B cell (primary cell): ENCODE measurements around the gene EDN3. TPM values are rescaled to one million over a fixed set of nuclear protein-coding genes. Genes with fewer than 3 reads are reported as not detected.

Experiments
- ATAC-seq: fragments of 200-7000 bp; cut with Tn5 transposase; one replicate; pipeline ENCODE4 v1.10.0; 2021; ENCODE audit warnings: low read depth, mild to moderate bottlenecking, moderate number of reproducible peaks, moderate library complexity
- CTCF ChIA-PET: fragments of 350-600 bp; sonication (Branson Sonifier 250); formaldehyde crosslinking; loops from one replicate; lab custom pipeline; 2021; ENCODE audit warnings: antibody characterized with exemption, inconsistent platforms; lab: Charles Lee
- POLR2A ChIA-PET: fragments of 350-600 bp; sonication (Branson Sonifier 250); formaldehyde crosslinking; loops from one replicate; lab custom pipeline; 2021; ENCODE audit warnings: antibody characterized with exemption; lab: Charles Lee
- DNase-seq: peaks from one replicate; pipeline ENCODE4 v3.0.0; 2013
- H2AFZ ChIP-seq: 2 replicates; pipeline ENCODE4 v1.6.1; 2012; ENCODE audit warnings: mild to moderate bottlenecking, low read depth, low read length; ENCODE audit not compliant: insufficient read depth, poor library complexity, severe bottlenecking
- H3K27ac ChIP-seq, 2 donors: 1 replicate in 1 of 2; 2 replicates in 1 of 2; pipeline ENCODE4 v1.5.1; 2012 to 2013; ENCODE audit warnings: low read length in 2 of 2, mild to moderate bottlenecking in 2 of 2, moderate library complexity in 1 of 2
- H3K27me3 ChIP-seq, 4 experiments: fragments of 200-600 bp in 1 of 4; sonication (generic) in 1 of 4; replicated peaks in 1 of 4; 1 replicate in 2 of 4; 2 replicates in 2 of 4; pipeline versions ENCODE4 v1.6.1 to v1.7.0; 2013 to 2016; ENCODE audit warnings: low read length in 3 of 4, mild to moderate bottlenecking in 2 of 4, mixed read lengths in 1 of 4, moderate library complexity in 1 of 4; ENCODE audit not compliant: insufficient read depth in 4 of 4, control insufficient read depth in 3 of 4; ENCODE audit errors: control extremely low read depth in 1 of 4
- H3K36me3 ChIP-seq, 2 experiments: replicated peaks in 1 of 2; 1 replicate in 1 of 2; 2 replicates in 1 of 2; pipeline versions ENCODE4 v1.6.1 to v1.7.1; 2013; ENCODE audit warnings: low read length in 1 of 2; ENCODE audit not compliant: insufficient read depth in 2 of 2, control insufficient read depth in 1 of 2; ENCODE audit errors: control extremely low read depth in 1 of 2, extremely low read depth in 1 of 2
- H3K4me1 ChIP-seq, 2 donors: fragments of 200-600 bp in 1 of 2; sonication (generic) in 1 of 2; 1 replicate in 1 of 2; 2 replicates in 1 of 2; pipeline versions ENCODE4 v1.5.1 to v1.6.1; 2013 to 2017; ENCODE audit warnings: low read length in 2 of 2; ENCODE audit not compliant: control insufficient read depth in 2 of 2, insufficient read depth in 2 of 2
- H3K4me2 ChIP-seq: replicated peaks from 2 replicates; pipeline ENCODE3; 2012; ENCODE audit warnings: mild to moderate bottlenecking, low read depth, low read length; ENCODE audit not compliant: poor library complexity, severe bottlenecking
- H3K4me3 ChIP-seq, 5 experiments: fragments of 200-600 bp in 1 of 5; sonication (generic) in 1 of 5; 1 replicate in 3 of 5; 2 replicates in 2 of 5; pipeline versions ENCODE4 v1.5.1 to v1.7.0; 2011 to 2016; ENCODE audit warnings: low read length in 4 of 5, mild to moderate bottlenecking in 4 of 5, low read depth in 2 of 5, control low read depth in 1 of 5, moderate library complexity in 1 of 5; ENCODE audit not compliant: insufficient read depth in 1 of 5; ENCODE audit errors: control extremely low read depth in 1 of 5, extremely low read depth in 1 of 5
- H3K79me2 ChIP-seq: fragments of 200-600 bp; sonication (generic); one replicate; pipeline ENCODE4 v1.6.0; 2016; ENCODE audit warnings: low read length; ENCODE audit not compliant: control insufficient read depth, insufficient read depth
- H3K9ac ChIP-seq: fragments of 200-600 bp; sonication (generic); 2 replicates; pipeline ENCODE4 v1.6.1; 2017; ENCODE audit warnings: mild to moderate bottlenecking, low read length, moderate library complexity
- H3K9me3 ChIP-seq, 3 donors: one replicate each; pipeline versions ENCODE4 v1.6.1 to v1.7.1; 2013; ENCODE audit warnings: low read length in 2 of 3; ENCODE audit not compliant: control insufficient read depth in 2 of 3, insufficient read depth in 1 of 3; ENCODE audit errors: control extremely low read depth in 1 of 3
- H4K20me1 ChIP-seq: 2 replicates; pipeline ENCODE4 v1.6.0; 2012; ENCODE audit warnings: mild to moderate bottlenecking, low read length; ENCODE audit not compliant: insufficient read depth, control insufficient read depth, poor library complexity, severe bottlenecking
- H3K27ac Mint-ChIP-seq: one replicate; pipeline ENCODE4 v1.8.0; 2021; ENCODE audit warnings: mixed read lengths
- H3K27me3 Mint-ChIP-seq: one replicate; pipeline ENCODE4 v1.8.0; 2021; ENCODE audit warnings: mixed read lengths
- H3K4me1 Mint-ChIP-seq: one replicate; pipeline ENCODE4 v1.8.0; 2021; ENCODE audit warnings: mixed read lengths
- H3K4me3 Mint-ChIP-seq: one replicate; pipeline ENCODE4 v1.8.0; 2021; ENCODE audit warnings: mixed read lengths
- H3K9me3 Mint-ChIP-seq: one replicate; pipeline ENCODE4 v1.8.0; 2022; ENCODE audit warnings: mixed read lengths; ENCODE audit not compliant: insufficient read depth
- EZH2 ChIP-seq: IDR thresholded peaks from 2 replicates; pipeline ENCODE4 v1.6.1; 2012; ENCODE audit warnings: borderline replicate concordance, low read depth, mild to moderate bottlenecking, moderate library complexity, low read length; ENCODE audit not compliant: insufficient read depth, poor library complexity, severe bottlenecking
- WGBS: methylation state at CpG from one replicate; pipeline ENCODE4 v1.1.5; 2013; ENCODE audit warnings: missing lambda C conversion rate; ENCODE audit not compliant: insufficient coverage; 5-methylcytosine and 5-hydroxymethylcytosine counted together
- intact Hi-C: fragments of 100-400 bp; cut with micrococcal nuclease; formaldehyde crosslinking; loops from one replicate; pipeline ENCODE4 v1.10.0; 2022
- polyA plus RNA-seq: library from polyadenylated mRNA; depleted of rRNA; stranded (reverse); fragments of >200 nt; gene quantifications from 2 replicates; pipeline ENCODE4 v1.2.3, GENCODE V29; 2012
- total RNA-seq, 2 donors: library from RNA; stranded (reverse); fragments of 120-200 nt in 1 of 2; gene quantifications; 1 replicate in 1 of 2; 2 replicates in 1 of 2; pipeline versions ENCODE4 v1.2.3 to v1.2.4, GENCODE V29; 2013 to 2022
- TF ChIP-seq, protein P1 (sequence below): fragments of 200-600 bp; IDR thresholded peaks from one replicate; pipeline ENCODE4 v1.8.0; 2022; ENCODE audit warnings: antibody characterized with exemption, mild to moderate bottlenecking

The EDN3 gene
- total and polyA plus RNA-seq, 2 donors (not counting 1 experiment from before 2014, with no cell fraction given) = 0.04 TPM; not detected in 1

DNA sequence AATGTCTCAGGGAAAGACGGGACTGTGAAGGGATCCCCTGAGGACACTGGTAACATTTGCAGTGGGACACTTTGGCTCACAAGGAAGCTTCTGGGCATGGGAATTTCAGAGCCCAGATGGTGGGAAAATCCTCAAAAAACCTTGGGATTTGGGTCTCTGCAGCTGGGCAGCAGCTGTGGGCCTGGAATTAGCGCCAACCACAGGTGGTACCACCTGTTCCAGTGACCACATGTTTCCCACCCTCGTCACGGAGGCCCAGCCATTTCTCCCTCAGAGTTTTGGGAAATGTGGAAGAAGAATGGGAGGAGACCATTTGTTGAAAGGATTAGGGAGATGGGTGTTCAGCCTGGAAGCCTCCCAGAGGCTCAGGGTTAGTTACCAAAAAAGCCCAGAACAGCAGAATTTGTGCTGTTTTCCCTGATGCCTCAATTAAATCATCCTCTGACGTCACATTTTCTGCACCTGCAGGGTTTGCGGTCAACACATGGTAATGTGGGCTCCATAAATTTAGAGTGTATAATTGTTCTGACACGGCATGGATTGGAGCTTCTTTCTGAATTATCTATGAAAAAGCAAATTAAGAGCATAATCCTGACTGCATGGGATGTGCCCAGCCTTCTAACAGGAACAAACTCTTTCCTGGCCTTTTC is 34.4 kb downstream of the EDN3 start:
- peaks cover 0 to 11% (median 0%) of the 10 kb centered on the region in 4 experiments for H3K27me3 ChIP-seq
- intact Hi-C loops = no loop called here
- no peak overlapping the region for H3K27ac Mint-ChIP-seq
- no peaks in the 10 kb centered on the region for H3K9me3 Mint-ChIP-seq
- H3K4me1 ChIP-seq = no peaks in the 10 kb centered on the region
- no peaks in the 10 kb centered on the region for H3K79me2 ChIP-seq
- no peak overlapping the region for H3K4me3 ChIP-seq
- no peak overlapping the region for H3K4me3 Mint-ChIP-seq
- peaks cover 3% of the 10 kb centered on the region for H3K4me1 Mint-ChIP-seq
- no peak overlapping the region for H3K4me2 ChIP-seq
- DNase-seq (no peak), ATAC-seq (no peak)
- H3K9ac ChIP-seq = no peak overlapping the region
- POLR2A ChIA-PET = no interaction called here
- H3K27me3 Mint-ChIP-seq = peaks cover 26% of the 10 kb centered on the region
- no peak overlapping the region for H3K27ac ChIP-seq
- 90% methylated on average over 4 of the region's 7 CpGs for whole genome bisulfite sequencing
- CTCF ChIA-PET = no interaction called here
- no peaks in the 10 kb centered on the region for H3K9me3 ChIP-seq
- H4K20me1 ChIP-seq = no peaks in the 10 kb centered on the region
- TF ChIP-seq, protein P1, sequence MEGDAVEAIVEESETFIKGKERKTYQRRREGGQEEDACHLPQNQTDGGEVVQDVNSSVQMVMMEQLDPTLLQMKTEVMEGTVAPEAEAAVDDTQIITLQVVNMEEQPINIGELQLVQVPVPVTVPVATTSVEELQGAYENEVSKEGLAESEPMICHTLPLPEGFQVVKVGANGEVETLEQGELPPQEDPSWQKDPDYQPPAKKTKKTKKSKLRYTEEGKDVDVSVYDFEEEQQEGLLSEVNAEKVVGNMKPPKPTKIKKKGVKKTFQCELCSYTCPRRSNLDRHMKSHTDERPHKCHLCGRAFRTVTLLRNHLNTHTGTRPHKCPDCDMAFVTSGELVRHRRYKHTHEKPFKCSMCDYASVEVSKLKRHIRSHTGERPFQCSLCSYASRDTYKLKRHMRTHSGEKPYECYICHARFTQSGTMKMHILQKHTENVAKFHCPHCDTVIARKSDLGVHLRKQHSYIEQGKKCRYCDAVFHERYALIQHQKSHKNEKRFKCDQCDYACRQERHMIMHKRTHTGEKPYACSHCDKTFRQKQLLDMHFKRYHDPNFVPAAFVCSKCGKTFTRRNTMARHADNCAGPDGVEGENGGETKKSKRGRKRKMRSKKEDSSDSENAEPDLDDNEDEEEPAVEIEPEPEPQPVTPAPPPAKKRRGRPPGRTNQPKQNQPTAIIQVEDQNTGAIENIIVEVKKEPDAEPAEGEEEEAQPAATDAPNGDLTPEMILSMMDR = no peak
- no peak for TF ChIP-seq EZH2
- no peak overlapping the region for H2AFZ ChIP-seq
- no peaks in the 10 kb centered on the region for H3K36me3 ChIP-seq

DNA sequence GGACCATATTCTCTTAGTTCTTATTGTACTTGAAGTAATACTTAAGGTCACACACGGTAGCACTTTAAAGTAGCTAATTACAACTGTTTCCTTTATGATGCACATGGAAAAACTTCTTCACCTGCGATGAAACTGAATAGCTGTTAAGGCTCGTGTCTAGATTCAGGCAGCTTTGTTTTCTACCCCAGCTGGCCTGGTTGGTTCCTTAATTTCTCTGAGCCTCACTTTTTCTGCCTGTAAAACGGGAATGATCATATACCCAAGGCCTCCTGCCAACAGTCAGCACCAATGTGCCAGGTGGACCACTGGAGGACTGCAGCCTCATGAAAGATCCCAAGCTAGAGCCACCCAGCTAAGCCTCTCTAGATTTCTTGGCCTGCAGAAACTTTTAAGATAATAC is 35.0 kb downstream of the EDN3 start:
- ATAC-seq (no peak), DNase-seq (no peak)
- TF ChIP-seq, protein P1 = no peak
- no peak for TF ChIP-seq EZH2
- peaks cover 26% of the 10 kb centered on the region for H3K27me3 Mint-ChIP-seq
- H3K9me3 Mint-ChIP-seq = no peaks in the 10 kb centered on the region
- ChIA-PET CTCF (no interaction called here), POLR2A (no interaction called here)
- intact Hi-C loops = no loop called here
- Histone ChIP-seq H3K9me3 (no peaks in the 10 kb centered on the region), H3K27ac (no peak overlapping the region), H2AFZ (no peak overlapping the region), H4K20me1 (no peaks in the 10 kb centered on the region), H3K27me3 (peaks cover 0 to 11% (median 0%) of the 10 kb centered on the region in 4 experiments), H3K4me1 (no peaks in the 10 kb centered on the region), H3K36me3 (no peaks in the 10 kb centered on the region), H3K4me2 (no peak overlapping the region), H3K79me2 (no peaks in the 10 kb centered on the region), H3K9ac (no peak overlapping the region), H3K4me3 (no peak overlapping the region)
- no peak overlapping the region for H3K27ac Mint-ChIP-seq
- H3K4me1 Mint-ChIP-seq = peaks cover 3% of the 10 kb centered on the region
- H3K4me3 Mint-ChIP-seq = no peak overlapping the region
- 78% methylated on average over 4 of the region's 4 CpGs for WGBS
